Adrenal gland (tissue), 5 donors: ENCODE measurements around the gene GRK1.

Experiments
- CTCF ChIP-seq, 6 experiments: fragments of 450-650 bp in 4 of 6; fragments of 200-600 bp in 2 of 6; sonication (generic) in 1 of 6; IDR thresholded peaks; 1 replicate in 5 of 6; 2 replicates in 1 of 6; pipeline versions ENCODE4 v1.5.1 to v1.8.0; 2016 to 2021; ENCODE audit warnings: antibody characterized with exemption in 6 of 6, mild to moderate bottlenecking in 2 of 6, moderate library complexity in 1 of 6
- POLR2A ChIP-seq, 2 donors: fragments of 450-650 bp; IDR thresholded peaks; one replicate each; pipeline ENCODE4 v1.6.1; 2017; ENCODE audit warnings: antibody characterized with exemption in 2 of 2, mild to moderate bottlenecking in 2 of 2, moderate library complexity in 1 of 2
- donor health status: DM: no; HTN: no; CAD: no.

GRCh38 chr13:113764793-113765563 is 98.0 kb downstream of the GRK1 start:
- no peak for TF ChIP-seq POLR2A (IDR thresholded peaks at IDR 0.05)
- no peak for TF ChIP-seq CTCF (IDR thresholded peaks at IDR 0.05)
